ENCODE results near the gene WNT7B.

WNT7B gene

DNA sequence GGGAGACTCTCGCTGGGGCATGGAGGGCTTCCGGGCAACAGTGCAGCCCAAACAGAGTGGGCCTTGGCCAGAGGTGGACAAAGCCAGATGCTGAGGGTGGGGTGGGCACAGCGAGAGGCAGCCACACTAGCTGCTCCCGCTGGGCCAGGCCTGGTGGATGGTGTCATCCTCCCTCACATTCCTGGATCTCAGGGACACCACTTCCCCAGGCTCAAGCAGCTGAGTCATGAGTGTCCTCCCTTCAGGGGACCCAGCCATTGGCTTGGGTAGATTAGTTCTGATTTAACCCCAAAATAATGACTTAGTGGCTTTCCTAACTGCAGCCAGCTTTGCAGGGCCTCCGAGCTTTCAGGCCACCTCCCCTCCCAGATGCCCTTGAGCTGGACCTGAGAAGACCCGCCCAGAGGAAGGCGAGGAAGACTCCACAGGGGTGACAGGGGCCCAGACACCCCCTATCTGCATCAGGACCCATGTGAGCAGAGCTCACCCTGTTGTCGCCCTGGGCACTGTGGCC is 25.9 kb upstream of the WNT7B start:
- Histone ChIP-seq H3K27ac (ENCODE audit: low read depth, low read length) (peak overlapping the region; percentile 24), H3K27me3 (ENCODE audit: control insufficient read depth in 5 of 5, insufficient read depth in 4 of 5, low read length in 5 of 5) (no peaks in the 10 kb centered on the region), H3K4me1 (ENCODE audit: control insufficient read depth in 5 of 5, insufficient read depth in 5 of 5, low read length in 5 of 5) (peaks cover 24 to 93% (median 85%) of the 10 kb centered on the region in 5 donors), H3K36me3 (ENCODE audit: control insufficient read depth in 5 of 5, insufficient read depth in 5 of 5, low read length in 5 of 5) (no peaks in the 10 kb centered on the region), H3K4me3 (ENCODE audit: low read depth in 1 of 5, low read length in 5 of 5) (no peak overlapping the region), H3K9me3 (ENCODE audit: control insufficient read depth in 5 of 5, low read length in 5 of 5) (no peaks in the 10 kb centered on the region), H3K9ac (ENCODE audit: low read length in 5 of 5) (peak overlapping the region in 2 of 5 donors; percentile 2 to 48)

DNA sequence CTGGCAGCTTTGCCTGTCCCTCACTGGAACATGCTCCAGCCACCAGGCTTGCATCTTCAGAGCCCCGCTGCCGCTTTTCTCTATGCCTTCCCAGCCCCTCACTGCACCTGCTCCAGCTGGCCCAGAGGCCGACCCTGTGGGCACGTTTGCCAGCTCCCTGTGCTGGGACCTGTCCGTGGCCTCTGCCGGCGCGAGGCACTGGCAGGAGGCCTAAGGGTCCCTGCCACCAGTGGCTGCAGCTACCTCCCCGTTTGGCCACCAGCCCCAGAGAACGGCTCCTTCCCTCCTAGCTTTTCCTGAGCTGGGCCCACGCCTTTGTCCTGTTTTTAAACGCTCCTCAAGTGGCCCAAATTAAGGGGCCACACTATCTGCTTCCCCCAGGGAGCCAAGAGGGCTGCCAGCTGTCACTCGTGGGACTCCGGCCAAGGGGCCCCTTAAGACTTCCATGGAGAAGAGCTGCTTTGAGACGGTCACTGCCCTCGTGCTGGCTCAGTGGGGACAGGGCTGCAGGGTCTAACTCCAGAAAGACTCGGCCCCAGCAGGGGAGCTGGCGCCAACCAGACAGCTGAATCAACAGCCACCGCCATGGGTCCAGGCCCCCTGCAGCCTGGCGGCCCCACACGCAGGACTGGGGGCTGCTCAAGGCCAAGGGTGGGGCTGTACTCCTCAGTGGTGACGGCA is 24.6 kb upstream of the WNT7B start:
- Histone ChIP-seq H3K9me3 (ENCODE audit: control insufficient read depth in 5 of 5, low read length in 5 of 5) (no peaks in the 10 kb centered on the region), H3K36me3 (ENCODE audit: control insufficient read depth in 5 of 5, insufficient read depth in 5 of 5, low read length in 5 of 5) (no peaks in the 10 kb centered on the region), H3K4me3 (ENCODE audit: low read depth in 1 of 5, low read length in 5 of 5) (no peak overlapping the region), H3K4me1 (ENCODE audit: control insufficient read depth in 5 of 5, insufficient read depth in 5 of 5, low read length in 5 of 5) (peaks cover 24 to 93% (median 84%) of the 10 kb centered on the region in 5 donors), H3K9ac (ENCODE audit: low read length in 5 of 5) (no peak overlapping the region), H3K27ac (ENCODE audit: low read depth, low read length) (peak overlapping the region; percentile 30), H3K27me3 (ENCODE audit: control insufficient read depth in 5 of 5, insufficient read depth in 4 of 5, low read length in 5 of 5) (no peaks in the 10 kb centered on the region)

DNA sequence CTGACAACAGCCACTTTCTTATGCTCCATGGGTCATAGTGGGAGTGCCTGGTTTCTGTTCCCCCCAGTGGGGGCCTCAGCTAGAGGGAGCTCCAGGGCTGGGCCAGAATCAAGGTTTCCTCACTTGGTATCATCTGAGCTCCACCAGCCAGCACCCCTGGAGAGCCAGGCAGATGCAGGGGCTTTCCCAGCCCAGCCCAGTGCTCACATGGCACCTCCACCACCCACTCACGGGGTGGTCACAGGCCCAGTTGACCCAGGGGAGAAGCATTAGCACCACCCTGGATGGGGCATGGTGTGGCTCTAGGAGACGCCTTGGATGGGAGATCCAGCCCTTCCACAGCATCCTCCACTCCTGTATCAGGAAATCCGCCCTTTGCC is 24.1 kb upstream of the WNT7B start:
- no peaks in the 10 kb centered on the region for H3K9me3 ChIP-seq (ENCODE audit: control insufficient read depth in 5 of 5, low read length in 5 of 5)
- H3K4me1 ChIP-seq (ENCODE audit: control insufficient read depth in 5 of 5, insufficient read depth in 5 of 5, low read length in 5 of 5) = peaks cover 24 to 93% (median 84%) of the 10 kb centered on the region in 5 donors
- no peak overlapping the region for H3K4me3 ChIP-seq (ENCODE audit: low read depth in 1 of 5, low read length in 5 of 5)
- H3K27me3 ChIP-seq (ENCODE audit: control insufficient read depth in 5 of 5, insufficient read depth in 4 of 5, low read length in 5 of 5) = no peaks in the 10 kb centered on the region
- H3K27ac ChIP-seq (ENCODE audit: low read depth, low read length) = peak overlapping the region; percentile 54
- no peak overlapping the region for H3K9ac ChIP-seq (ENCODE audit: low read length in 5 of 5)
- no peaks in the 10 kb centered on the region for H3K36me3 ChIP-seq (ENCODE audit: control insufficient read depth in 5 of 5, insufficient read depth in 5 of 5, low read length in 5 of 5)

DNA sequence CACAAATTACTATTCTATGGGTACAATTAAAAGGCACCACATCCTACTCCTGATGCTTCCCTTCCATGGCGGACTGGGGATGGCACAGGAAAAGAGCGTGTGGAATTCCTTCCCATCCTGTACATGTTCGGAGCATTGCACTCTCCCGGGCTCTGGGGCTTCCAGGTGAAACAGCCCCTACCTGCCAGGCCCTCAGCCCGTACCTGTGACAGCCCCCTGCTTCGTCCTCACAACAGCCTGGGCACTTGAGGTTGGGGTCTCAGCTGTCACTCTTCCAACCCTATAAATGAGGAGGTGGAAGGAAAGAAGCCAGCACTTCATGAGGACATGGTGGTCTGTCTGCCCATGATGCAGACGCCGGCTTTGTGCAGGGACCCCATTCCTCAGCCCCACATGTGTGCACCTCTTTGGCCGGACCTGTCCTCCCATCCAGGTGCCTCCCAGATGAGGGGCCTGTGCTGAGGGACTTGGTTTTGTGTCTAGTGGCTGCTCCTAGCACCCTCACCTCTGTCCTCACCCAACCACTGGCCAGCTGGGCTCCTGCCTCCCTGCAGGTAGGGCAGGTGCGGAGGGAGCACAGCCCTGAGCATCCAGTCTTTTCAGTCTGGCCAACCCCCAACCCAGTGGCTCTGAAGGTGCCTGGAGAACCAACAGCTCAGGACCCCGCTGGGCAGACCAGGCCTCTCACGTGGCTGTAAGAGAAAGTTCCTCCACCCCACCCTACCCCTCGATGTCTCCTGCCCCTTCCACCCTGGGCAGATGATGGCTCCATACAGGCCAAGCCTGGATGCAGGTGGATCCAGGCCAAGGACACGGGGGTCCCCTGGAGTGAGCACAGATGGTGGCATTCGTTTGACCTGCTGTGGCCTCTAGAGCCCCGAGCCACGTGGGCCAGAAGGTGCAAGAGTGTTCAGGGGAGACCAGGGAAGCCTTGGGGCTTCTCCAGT is 23.4 kb upstream of the WNT7B start:
- Histone ChIP-seq H3K27me3 (ENCODE audit: control insufficient read depth in 5 of 5, insufficient read depth in 4 of 5, low read length in 5 of 5) (no peaks in the 10 kb centered on the region), H3K9ac (ENCODE audit: low read length in 5 of 5) (no peak overlapping the region), H3K36me3 (ENCODE audit: control insufficient read depth in 5 of 5, insufficient read depth in 5 of 5, low read length in 5 of 5) (no peaks in the 10 kb centered on the region), H3K27ac (ENCODE audit: low read depth, low read length) (peak overlapping the region; percentile 54), H3K4me3 (ENCODE audit: low read depth in 1 of 5, low read length in 5 of 5) (no peak overlapping the region), H3K9me3 (ENCODE audit: control insufficient read depth in 5 of 5, low read length in 5 of 5) (no peaks in the 10 kb centered on the region), H3K4me1 (ENCODE audit: control insufficient read depth in 5 of 5, insufficient read depth in 5 of 5, low read length in 5 of 5) (peaks cover 28 to 97% (median 89%) of the 10 kb centered on the region in 5 donors)

DNA sequence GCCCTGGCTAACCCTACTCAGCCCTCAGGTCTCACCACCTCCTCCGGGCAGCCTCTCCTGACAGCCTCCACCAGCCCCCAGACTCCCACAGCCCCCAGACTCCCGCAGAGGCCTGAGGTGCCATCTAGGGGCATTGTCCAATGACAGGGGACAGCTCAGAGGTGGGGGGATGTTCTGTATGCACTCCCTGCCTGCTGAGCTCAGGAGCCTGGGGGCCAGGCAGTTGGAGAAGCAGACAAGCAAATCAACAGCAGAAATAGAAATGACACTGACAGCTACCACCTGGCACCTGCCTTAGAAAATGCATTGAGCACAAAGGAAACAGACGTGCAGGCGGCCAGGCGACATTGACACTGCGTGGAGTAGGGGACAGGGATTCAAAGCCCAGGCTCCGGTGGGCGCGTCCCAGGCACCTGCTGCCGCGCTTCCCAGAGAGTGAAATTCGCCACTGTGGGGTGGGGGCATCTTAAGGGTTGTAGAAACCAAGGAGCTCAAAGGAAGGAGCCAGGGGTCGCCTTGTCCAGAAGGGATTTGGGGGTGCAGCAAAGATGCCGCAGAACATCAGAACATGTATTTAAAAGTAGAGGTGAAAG is 22.5 kb upstream of the WNT7B start:
- H3K36me3 ChIP-seq (ENCODE audit: control insufficient read depth in 5 of 5, insufficient read depth in 5 of 5, low read length in 5 of 5) = no peaks in the 10 kb centered on the region
- H3K27me3 ChIP-seq (ENCODE audit: control insufficient read depth in 5 of 5, insufficient read depth in 4 of 5, low read length in 5 of 5) = no peaks in the 10 kb centered on the region
- H3K9ac ChIP-seq (ENCODE audit: low read length in 5 of 5) = no peak overlapping the region
- no peaks in the 10 kb centered on the region for H3K9me3 ChIP-seq (ENCODE audit: control insufficient read depth in 5 of 5, low read length in 5 of 5)
- H3K4me1 ChIP-seq (ENCODE audit: control insufficient read depth in 5 of 5, insufficient read depth in 5 of 5, low read length in 5 of 5) = peaks cover 33 to 100% (median 95%) of the 10 kb centered on the region in 5 donors
- no peak overlapping the region for H3K27ac ChIP-seq (ENCODE audit: low read depth, low read length)
- no peak overlapping the region for H3K4me3 ChIP-seq (ENCODE audit: low read depth in 1 of 5, low read length in 5 of 5)

DNA sequence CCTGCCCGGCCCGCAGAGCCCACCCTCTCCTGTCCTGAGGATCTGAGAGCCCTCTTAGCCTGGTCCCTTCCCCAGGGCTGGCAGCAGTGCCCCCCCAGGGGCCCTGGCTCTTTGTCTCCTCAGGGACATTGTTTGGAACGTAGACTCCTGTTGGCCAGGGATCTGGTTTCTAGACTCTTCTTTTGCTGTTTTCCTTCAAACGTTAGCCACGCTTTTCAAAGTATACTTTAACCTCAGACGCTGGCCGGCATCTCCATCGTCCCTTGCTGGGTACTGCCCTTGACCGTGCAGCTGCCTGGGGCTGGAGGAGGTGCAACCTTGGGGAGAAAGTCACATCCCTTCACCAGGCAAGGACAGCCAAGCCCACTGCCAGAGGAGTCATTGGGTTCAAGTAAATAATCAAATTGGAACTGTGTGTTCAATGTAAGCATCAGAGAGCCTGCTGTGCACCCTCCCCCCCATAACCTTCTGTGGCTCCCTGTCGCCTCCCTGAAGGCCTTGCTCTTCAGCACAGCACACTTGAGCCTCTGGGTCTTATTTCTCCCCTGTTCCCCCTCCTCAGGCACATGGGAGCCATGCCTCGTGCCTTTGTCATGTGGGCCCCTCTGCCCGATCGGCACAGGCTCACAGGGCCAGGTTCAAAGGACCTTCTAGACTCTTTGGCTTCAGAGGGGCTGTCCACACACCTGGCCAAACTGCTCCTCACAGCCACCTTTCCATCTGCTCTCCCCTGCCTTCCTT is 21.8 kb upstream of the WNT7B start:
- no peaks in the 10 kb centered on the region for H3K9me3 ChIP-seq (ENCODE audit: control insufficient read depth in 5 of 5, low read length in 5 of 5)
- peaks cover 32 to 96% (median 92%) of the 10 kb centered on the region in 5 donors for H3K4me1 ChIP-seq (ENCODE audit: control insufficient read depth in 5 of 5, insufficient read depth in 5 of 5, low read length in 5 of 5)
- no peak overlapping the region for H3K9ac ChIP-seq (ENCODE audit: low read length in 5 of 5)
- no peaks in the 10 kb centered on the region for H3K36me3 ChIP-seq (ENCODE audit: control insufficient read depth in 5 of 5, insufficient read depth in 5 of 5, low read length in 5 of 5)
- peak overlapping the region; percentile 86 for H3K27ac ChIP-seq (ENCODE audit: low read depth, low read length)
- no peaks in the 10 kb centered on the region for H3K27me3 ChIP-seq (ENCODE audit: control insufficient read depth in 5 of 5, insufficient read depth in 4 of 5, low read length in 5 of 5)
- no peak overlapping the region for H3K4me3 ChIP-seq (ENCODE audit: low read depth in 1 of 5, low read length in 5 of 5)

DNA sequence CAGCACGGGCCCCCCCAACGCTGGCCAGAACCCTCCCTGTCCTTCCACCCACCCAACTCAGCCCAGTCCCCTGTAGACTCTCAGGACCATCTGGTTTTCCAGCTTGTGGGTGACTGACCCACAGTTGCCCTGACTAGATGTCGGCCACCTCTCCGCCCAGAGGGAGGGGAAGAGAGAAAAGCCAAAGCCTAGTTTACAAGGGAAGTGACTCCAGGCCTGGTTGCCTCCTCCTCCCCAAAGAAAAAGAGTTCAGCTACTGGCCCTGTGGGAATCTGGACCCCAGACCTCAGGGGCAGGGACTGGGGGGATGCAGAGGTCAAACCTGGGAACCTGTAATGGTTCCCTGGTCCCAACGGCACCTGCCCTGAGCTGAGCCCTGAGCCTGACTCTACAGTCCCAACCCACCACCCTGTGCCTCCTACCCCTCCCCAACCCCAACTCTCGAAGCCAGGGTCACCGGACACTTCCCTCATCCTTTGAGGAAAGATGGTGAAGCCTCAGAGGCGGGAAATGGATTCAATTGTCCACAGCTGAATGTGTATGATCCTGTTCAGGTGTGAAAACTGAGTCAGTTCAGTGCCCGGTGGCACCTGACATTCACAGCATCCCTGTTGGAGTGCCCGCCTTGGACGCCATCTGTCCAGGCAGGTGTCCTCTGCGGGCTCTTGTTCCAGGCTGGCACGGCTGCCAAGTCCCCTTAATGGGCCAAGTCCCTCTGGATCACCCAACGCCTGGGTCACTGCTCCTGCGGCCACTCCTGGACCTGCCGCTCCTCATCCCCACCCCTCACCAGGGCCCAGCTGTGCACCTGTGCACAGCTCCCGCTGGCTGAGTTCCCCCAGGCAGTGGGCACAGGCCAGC is 21.0 kb upstream of the WNT7B start:
- Histone ChIP-seq H3K9ac (ENCODE audit: low read length in 5 of 5) (peak overlapping the region in 4 of 5 donors; percentile 11 to 56 (median 28)), H3K4me3 (ENCODE audit: low read depth in 1 of 5, low read length in 5 of 5) (peak overlapping the region in 3 of 5 donors; percentile 13 to 34 (median 32)), H3K4me1 (ENCODE audit: control insufficient read depth in 5 of 5, insufficient read depth in 5 of 5, low read length in 5 of 5) (peaks cover 30 to 88% (median 84%) of the 10 kb centered on the region in 5 donors), H3K36me3 (ENCODE audit: control insufficient read depth in 5 of 5, insufficient read depth in 5 of 5, low read length in 5 of 5) (no peaks in the 10 kb centered on the region), H3K27ac (ENCODE audit: low read depth, low read length) (peak overlapping the region; percentile 86), H3K9me3 (ENCODE audit: control insufficient read depth in 5 of 5, low read length in 5 of 5) (no peaks in the 10 kb centered on the region), H3K27me3 (ENCODE audit: control insufficient read depth in 5 of 5, insufficient read depth in 4 of 5, low read length in 5 of 5) (no peaks in the 10 kb centered on the region)

DNA sequence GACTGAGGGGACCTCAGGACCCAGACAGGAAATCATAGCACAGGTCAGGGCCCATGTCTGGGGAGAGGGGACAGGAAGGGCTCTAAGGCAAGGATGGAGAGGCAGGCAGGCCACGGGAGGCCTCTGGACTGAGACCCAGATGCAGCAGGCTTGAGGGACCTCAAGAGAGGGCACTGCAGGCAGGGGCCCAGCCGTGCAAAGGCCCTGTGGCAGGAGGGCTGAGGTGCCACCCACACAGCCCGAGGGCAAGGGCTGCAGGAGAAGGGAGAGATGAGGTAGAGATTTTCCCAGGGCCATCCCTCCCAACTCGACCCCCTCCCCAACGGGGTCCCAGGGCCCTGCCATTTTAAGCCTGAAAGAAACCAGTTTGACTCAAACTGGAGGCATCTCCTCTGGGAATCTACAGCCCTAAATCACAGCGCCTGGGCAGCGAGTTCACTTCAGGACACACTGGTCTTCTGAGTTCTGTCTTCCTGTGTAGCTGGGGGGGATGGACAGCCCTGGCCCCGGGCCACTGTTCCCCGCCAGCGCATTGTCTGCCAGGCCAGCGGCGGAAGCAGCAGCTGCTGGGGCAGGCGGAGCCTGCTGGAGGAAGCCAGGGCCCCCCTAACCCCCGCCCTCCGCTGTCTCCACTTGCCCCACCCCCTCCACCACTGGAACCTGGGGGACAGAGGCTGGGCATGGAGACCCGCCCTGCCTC is 20.3 kb upstream of the WNT7B start:
- Histone ChIP-seq H3K4me3 (ENCODE audit: low read depth in 1 of 5, low read length in 5 of 5) (peak overlapping the region in 3 of 5 donors; percentile 32 to 51 (median 38)), H3K9ac (ENCODE audit: low read length in 5 of 5) (peak overlapping the region in 4 of 5 donors; percentile 12 to 59 (median 32)), H3K4me1 (ENCODE audit: control insufficient read depth in 5 of 5, insufficient read depth in 5 of 5, low read length in 5 of 5) (peaks cover 29 to 81% (median 77%) of the 10 kb centered on the region in 5 donors), H3K9me3 (ENCODE audit: control insufficient read depth in 5 of 5, low read length in 5 of 5) (no peaks in the 10 kb centered on the region), H3K27ac (ENCODE audit: low read depth, low read length) (peak overlapping the region; percentile 86), H3K36me3 (ENCODE audit: control insufficient read depth in 5 of 5, insufficient read depth in 5 of 5, low read length in 5 of 5) (no peaks in the 10 kb centered on the region), H3K27me3 (ENCODE audit: control insufficient read depth in 5 of 5, insufficient read depth in 4 of 5, low read length in 5 of 5) (no peaks in the 10 kb centered on the region)
